Endothelial cell (in vitro differentiated cells): Measurements from ENCODE around the gene PLEKHM2. TPM values are rescaled to one million over a fixed set of nuclear protein-coding genes. Genes with fewer than 3 reads are reported as not detected.

Experiments used
- DNase-seq: peaks from one replicate; pipeline ENCODE4 v3.0.0; 2021; ENCODE audit warnings: low spot score
- H3K27ac Mint-ChIP-seq: one replicate; pipeline ENCODE4 v1.8.0; 2021; ENCODE audit warnings: mixed read lengths, inconsistent platforms; ENCODE audit not compliant: unreplicated experiment
- H3K27me3 Mint-ChIP-seq: one replicate; pipeline ENCODE4 v1.8.0; 2021; ENCODE audit warnings: mild to moderate bottlenecking, moderate library complexity, mixed read lengths, inconsistent platforms; ENCODE audit not compliant: unreplicated experiment
- H3K36me3 Mint-ChIP-seq: one replicate; pipeline ENCODE4 v1.8.0; 2021; ENCODE audit warnings: mild to moderate bottlenecking, low read depth, mixed read lengths, inconsistent platforms; ENCODE audit not compliant: unreplicated experiment
- H3K4me1 Mint-ChIP-seq: one replicate; pipeline ENCODE4 v1.8.0; 2021; ENCODE audit warnings: mild to moderate bottlenecking, mixed read lengths, inconsistent platforms; ENCODE audit not compliant: unreplicated experiment
- H3K4me3 Mint-ChIP-seq: one replicate; pipeline ENCODE4 v1.8.0; 2021; ENCODE audit warnings: mild to moderate bottlenecking, mixed read lengths, inconsistent platforms; ENCODE audit not compliant: unreplicated experiment
- H3K9me3 Mint-ChIP-seq: one replicate; pipeline ENCODE4 v1.8.0; 2021; ENCODE audit warnings: mixed read lengths, inconsistent platforms; ENCODE audit not compliant: unreplicated experiment
- CTCF ChIP-seq: fragments of 200-600 bp; sonication (generic); IDR thresholded peaks from one replicate; pipeline ENCODE4 v1.5.0; 2021; ENCODE audit warnings: antibody characterized with exemption; ENCODE audit not compliant: unreplicated experiment
- total RNA-seq: library from RNA; stranded (reverse); fragmentation: NEBNext Ultra II Directional; extraction: Animal tissue kit (Norgen Biotek cat#: 25700); gene quantifications from one replicate; pipeline ENCODE4 v1.2.1, GENCODE V29; 2021; ENCODE audit not compliant: unreplicated experiment

Gene PLEKHM2
- total RNA-seq, 1 donor from 2014 or later: 82.3 TPM

- H3K4me1 Mint-ChIP-seq: peaks cover 20% of the 10 kb centered on the region
- peaks cover 8% of the 10 kb centered on the region for H3K36me3 Mint-ChIP-seq
- DNase-seq: no peak
- H3K9me3 Mint-ChIP-seq: no peaks in the 10 kb centered on the region
- peaks cover 9% of the 10 kb centered on the region for H3K27me3 Mint-ChIP-seq
- peak overlapping the region; percentile 90 for H3K4me3 Mint-ChIP-seq
- TF ChIP-seq CTCF: no peak
- peak overlapping the region; percentile 86 for H3K27ac Mint-ChIP-seq
Measured at GRCh38 chr1:15683345-15684039, 628 bp upstream of the PLEKHM2 start.

- Mint-ChIP-seq H3K36me3 (peaks cover 8% of the 10 kb centered on the region), H3K9me3 (no peaks in the 10 kb centered on the region), H3K27me3 (peaks cover 9% of the 10 kb centered on the region), H3K4me1 (peaks cover 20% of the 10 kb centered on the region), H3K4me3 (peak overlapping the region; percentile 94), H3K27ac (peak overlapping the region; percentile 84)
- TF ChIP-seq CTCF: no peak
- DNase-seq: peak; percentile 56
Measured at GRCh38 chr1:15684468-15685291, 560 bp downstream of the PLEKHM2 start.

- TF ChIP-seq CTCF: no peak
- H3K9me3 Mint-ChIP-seq: no peaks in the 10 kb centered on the region
- no peak for DNase-seq
- peaks cover 20% of the 10 kb centered on the region for H3K4me1 Mint-ChIP-seq
- H3K36me3 Mint-ChIP-seq: peaks cover 12% of the 10 kb centered on the region
- H3K27me3 Mint-ChIP-seq: peaks cover 9% of the 10 kb centered on the region
- H3K27ac Mint-ChIP-seq: peak overlapping the region; percentile 10
- H3K4me3 Mint-ChIP-seq: peak overlapping the region; percentile 14
Measured at GRCh38 chr1:15685820-15686219, 1.7 kb downstream of the PLEKHM2 start.

- peaks cover 13% of the 10 kb centered on the region for H3K36me3 Mint-ChIP-seq
- H3K9me3 Mint-ChIP-seq: no peaks in the 10 kb centered on the region
- peaks cover 8% of the 10 kb centered on the region for H3K27me3 Mint-ChIP-seq
- peaks cover 24% of the 10 kb centered on the region for H3K4me1 Mint-ChIP-seq
- H3K4me3 Mint-ChIP-seq: no peak overlapping the region
- no peak overlapping the region for H3K27ac Mint-ChIP-seq
- no peak for DNase-seq
- no peak for TF ChIP-seq CTCF
Measured at GRCh38 chr1:15687446-15687845, 3.3 kb downstream of the PLEKHM2 start.

DNA sequence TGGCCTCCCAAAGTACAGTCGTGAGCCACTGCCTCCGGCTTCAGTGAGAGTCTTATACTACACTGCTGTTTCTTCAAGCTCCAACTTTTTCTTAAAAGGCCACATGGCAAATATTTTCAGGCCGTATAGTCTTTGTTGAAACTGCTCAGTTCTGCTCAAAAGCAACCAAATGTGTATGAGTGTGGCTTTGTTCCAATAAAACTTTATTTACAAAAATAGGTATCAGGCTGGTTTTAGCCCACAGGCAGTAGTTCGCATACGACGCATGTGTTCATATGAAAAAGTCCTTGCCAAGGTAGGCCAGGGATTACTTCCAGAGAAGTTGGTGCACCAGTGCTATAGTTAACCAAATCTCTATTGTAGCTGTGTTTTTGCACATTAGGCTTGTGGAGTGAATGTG lies 6.2 kb downstream of the PLEKHM2 start:
- Mint-ChIP-seq H3K4me3 (no peak overlapping the region), H3K36me3 (peaks cover 11% of the 10 kb centered on the region), H3K9me3 (no peaks in the 10 kb centered on the region), H3K4me1 (peaks cover 16% of the 10 kb centered on the region), H3K27me3 (peaks cover 1% of the 10 kb centered on the region), H3K27ac (no peak overlapping the region)
- TF ChIP-seq CTCF: no peak
- no peak for DNase-seq
